SK-N-SH (cell line): ENCODE data around the gene TEX52. TPM values are rescaled to one million over a fixed set of nuclear protein-coding genes. Genes with fewer than 3 reads are reported as not detected.
"Not testable (repeated sequence)": the region's sequence is repeated elsewhere in the genome, so short reads cannot be mapped to it uniquely, and the experiment has no call there.

Experiments
- CTCF ChIA-PET: fragments of 300-600, 350-600 bp; formaldehyde crosslinking; extraction: SDS; loops from one replicate; lab custom pipeline; 2021; lab: Yijun Ruan, JAX
- POLR2A ChIA-PET: fragments of 350-600 bp; sonication (Branson Sonifier 250); formaldehyde crosslinking; extraction: SDS; loops from one replicate; lab custom pipeline; 2020; ENCODE audit warnings: antibody characterized with exemption, inconsistent platforms; lab: Yijun Ruan, JAX
- DNase-seq: peaks from one replicate; pipeline ENCODE4 v3.0.0; 2012
- H2AFZ ChIP-seq: fragments of 200-600 bp; sonication (generic); 2 replicates; pipeline ENCODE4 v1.8.1; 2016; ENCODE audit warnings: antibody characterized with exemption, mild to moderate bottlenecking, low read depth
- H3F3A ChIP-seq: fragments of 200-600 bp; sonication (generic); replicated peaks from 2 replicates; pipeline ENCODE3; 2016; ENCODE audit warnings: antibody characterized with exemption, mild to moderate bottlenecking; ENCODE audit not compliant: insufficient read depth
- H3K27ac ChIP-seq, 2 experiments: fragments of 200-500 bp in 1 of 2; fragments of 200-600 bp in 1 of 2; sonication (Bioruptor generic) in 1 of 2; sonication (generic), shearing (Covaris generic) in 1 of 2; 2 replicates each; pipeline versions ENCODE4 v1.5.1 to v1.6.1; 2014 to 2016; ENCODE audit warnings: low read depth in 2 of 2, inconsistent platforms in 1 of 2, low read length in 1 of 2, mild to moderate bottlenecking in 1 of 2, mixed read lengths in 1 of 2
- H3K27me3 ChIP-seq: fragments of 200-600 bp; sonication (generic), shearing (Covaris generic); 2 replicates; pipeline ENCODE4 v1.6.1; 2016; ENCODE audit warnings: mixed run types; ENCODE audit not compliant: insufficient read depth
- H3K36me3 ChIP-seq, 2 experiments: fragments of 200-500 bp in 1 of 2; fragments of 200-600 bp in 1 of 2; sonication (Bioruptor generic) in 1 of 2; sonication (generic) in 1 of 2; replicated peaks in 1 of 2; 2 replicates each; pipeline versions ENCODE3 to v1.5.1; 2014 to 2016; ENCODE audit warnings: low read length in 1 of 2, mild to moderate bottlenecking in 1 of 2; ENCODE audit not compliant: insufficient read depth in 2 of 2, control insufficient read depth in 1 of 2
- H3K4me1 ChIP-seq, 2 experiments: fragments of 200-500 bp in 1 of 2; fragments of 200-600 bp in 1 of 2; sonication (Bioruptor generic) in 1 of 2; sonication (generic), shearing (Covaris generic) in 1 of 2; 2 replicates each; pipeline versions ENCODE4 v1.5.1 to v1.6.1; 2014 to 2016; ENCODE audit warnings: low read depth in 1 of 2, low read length in 1 of 2, mixed run types in 1 of 2; ENCODE audit not compliant: insufficient read depth in 2 of 2, control insufficient read depth in 1 of 2
- H3K4me2 ChIP-seq: fragments of 200-600 bp; sonication (generic), shearing (Covaris generic); 2 replicates; pipeline ENCODE4 v1.6.1; 2017; ENCODE audit warnings: mixed run types
- H3K4me3 ChIP-seq, 2 experiments: fragments of 200-500 bp in 1 of 2; fragments of 200-600 bp in 1 of 2; sonication (Bioruptor generic) in 1 of 2; sonication (generic), shearing (Covaris generic) in 1 of 2; 2 replicates each; pipeline versions ENCODE4 v1.5.1 to v1.8.1; 2014 to 2016; ENCODE audit warnings: low read depth in 2 of 2, inconsistent platforms in 1 of 2, low read length in 1 of 2, mild to moderate bottlenecking in 1 of 2, mixed read lengths in 1 of 2, moderate library complexity in 1 of 2
- H3K79me2 ChIP-seq: fragments of 200-600 bp; sonication (generic); 2 replicates; pipeline ENCODE4 v1.8.1; 2017; ENCODE audit warnings: mild to moderate bottlenecking; ENCODE audit not compliant: insufficient read depth
- H3K9ac ChIP-seq: fragments of 200-600 bp; sonication (generic); 2 replicates; pipeline ENCODE4 v1.6.1; 2017; ENCODE audit warnings: mixed run types
- H3K9me2 ChIP-seq: fragments of 200-600 bp; sonication (generic); 2 replicates; pipeline ENCODE4 v1.6.1; 2017; ENCODE audit warnings: mixed run types
- H3K9me3 ChIP-seq: fragments of 200-600 bp; sonication (generic); 2 replicates; pipeline ENCODE4 v1.6.1; 2017; ENCODE audit warnings: mixed run types, mild to moderate bottlenecking, moderate library complexity
- H4K20me1 ChIP-seq: fragments of 200-600 bp; sonication (generic); 2 replicates; pipeline ENCODE4 v1.6.1; 2017; ENCODE audit warnings: mild to moderate bottlenecking, mixed run types; ENCODE audit not compliant: insufficient read depth
- CHD2 ChIP-seq: fragments of 150-350 bp; IDR thresholded peaks from 2 replicates; pipeline ENCODE4 v1.6.1; 2018; ENCODE audit warnings: low read length; ENCODE audit not compliant: partially characterized antibody
- POLR2AphosphoS5 ChIP-seq: IDR thresholded peaks from 2 replicates; pipeline ENCODE4 v1.6.1; 2012; ENCODE audit warnings: low read depth, low read length
- RFX5 ChIP-seq: IDR thresholded peaks from 2 replicates; pipeline ENCODE4 v1.6.1; 2012; ENCODE audit warnings: mild to moderate bottlenecking, improper control_type of control experiment, low read length
- RXRA ChIP-seq: IDR thresholded peaks from 2 replicates; pipeline ENCODE4 v1.4.0; 2012; ENCODE audit warnings: low read depth, mild to moderate bottlenecking, borderline replicate concordance
- SIN3A ChIP-seq: IDR thresholded peaks from 2 replicates; pipeline ENCODE4 v1.6.1; 2012; ENCODE audit warnings: low read depth, mild to moderate bottlenecking, low read length, moderate library complexity, borderline replicate concordance
- TAF1 ChIP-seq: IDR thresholded peaks from 2 replicates; pipeline ENCODE4 v1.6.1; 2012; ENCODE audit warnings: low read depth, mild to moderate bottlenecking, low read length, moderate library complexity, borderline replicate concordance
- WGBS: methylation state at CpG from one replicate; pipeline ENCODE4 v1.1.6; 2017; ENCODE audit warnings: low lambda C conversion rate; 5-methylcytosine and 5-hydroxymethylcytosine counted together
- polyA plus RNA-seq, 3 experiments: library from polyadenylated mRNA; depleted of rRNA; stranded (reverse); fragments of >200 nt; gene quantifications; 2 replicates each; pipeline ENCODE4 v1.2.3, GENCODE V29; 2012
- TF ChIP-seq, protein P1 (sequence below): IDR thresholded peaks from 2 replicates; pipeline ENCODE4 v1.4.0; 2012; ENCODE audit warnings: low read depth, borderline replicate concordance
- TF ChIP-seq, protein P2 (sequence below): fragments of 200-600 bp; sonication (generic); IDR thresholded peaks from 2 replicates; pipeline ENCODE4 v1.6.1; 2017; ENCODE audit warnings: antibody characterized with exemption, mild to moderate bottlenecking, moderate library complexity
- TF ChIP-seq, protein P3 (sequence below): IDR thresholded peaks from 2 replicates; pipeline ENCODE4 v1.4.0; 2012; ENCODE audit warnings: low read depth

The TEX52 gene
- polyA plus RNA-seq, 1 of the 3 experiments (the other 2 are of a cell fraction) = not detected

DNA sequence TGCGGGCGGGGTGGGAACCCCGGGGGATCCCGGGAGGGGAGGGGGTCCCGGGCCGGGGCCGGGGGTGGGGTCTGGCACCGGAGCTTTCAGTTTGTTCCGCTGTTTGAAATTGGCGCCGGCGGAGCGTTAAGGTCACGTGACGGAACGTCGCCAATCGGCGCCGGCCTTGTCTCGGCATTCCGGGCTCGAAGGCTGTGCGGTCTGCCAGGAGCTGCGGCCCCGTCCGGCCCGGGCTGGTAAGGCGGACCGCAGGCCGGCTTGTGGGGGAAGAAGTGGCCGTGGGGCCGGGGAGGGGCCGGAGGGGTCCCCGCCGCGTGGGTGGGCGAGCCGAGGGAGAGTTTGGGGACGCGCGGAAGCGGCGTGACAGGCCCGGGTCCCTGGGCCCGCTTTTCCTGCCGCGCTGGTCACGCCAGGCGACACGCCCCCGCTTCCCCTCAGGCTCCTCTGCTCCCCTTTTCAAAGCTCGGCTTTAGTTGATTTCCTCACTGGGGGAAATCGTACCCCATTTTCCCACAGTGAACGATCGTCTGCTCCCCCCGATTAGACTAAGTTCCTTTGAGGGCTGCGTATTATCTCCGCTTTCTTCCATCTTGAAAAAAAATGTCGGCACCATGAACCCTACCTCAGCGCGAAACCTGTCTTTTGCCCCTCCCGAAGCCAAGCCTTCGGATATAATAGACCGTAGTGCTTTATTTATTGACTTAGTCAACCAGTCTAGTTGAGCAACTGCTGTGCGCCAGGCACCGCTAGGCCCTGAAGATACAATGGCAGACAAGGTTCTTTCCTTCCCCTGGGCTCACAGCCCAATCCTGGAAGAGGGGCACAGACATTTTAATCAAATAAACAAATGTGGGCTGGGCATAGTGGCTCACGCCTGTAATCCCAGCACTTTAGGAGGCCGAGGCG, 20.5 kb upstream of the TEX52 start, which contains the start of the genes FOXM1 and RHNO1 (continued):
- peak; percentile 44; the same call in 1 of the 2 replicates for TF ChIP-seq SIN3A
- TF ChIP-seq RXRA = no peak
- TF ChIP-seq, protein P1, sequence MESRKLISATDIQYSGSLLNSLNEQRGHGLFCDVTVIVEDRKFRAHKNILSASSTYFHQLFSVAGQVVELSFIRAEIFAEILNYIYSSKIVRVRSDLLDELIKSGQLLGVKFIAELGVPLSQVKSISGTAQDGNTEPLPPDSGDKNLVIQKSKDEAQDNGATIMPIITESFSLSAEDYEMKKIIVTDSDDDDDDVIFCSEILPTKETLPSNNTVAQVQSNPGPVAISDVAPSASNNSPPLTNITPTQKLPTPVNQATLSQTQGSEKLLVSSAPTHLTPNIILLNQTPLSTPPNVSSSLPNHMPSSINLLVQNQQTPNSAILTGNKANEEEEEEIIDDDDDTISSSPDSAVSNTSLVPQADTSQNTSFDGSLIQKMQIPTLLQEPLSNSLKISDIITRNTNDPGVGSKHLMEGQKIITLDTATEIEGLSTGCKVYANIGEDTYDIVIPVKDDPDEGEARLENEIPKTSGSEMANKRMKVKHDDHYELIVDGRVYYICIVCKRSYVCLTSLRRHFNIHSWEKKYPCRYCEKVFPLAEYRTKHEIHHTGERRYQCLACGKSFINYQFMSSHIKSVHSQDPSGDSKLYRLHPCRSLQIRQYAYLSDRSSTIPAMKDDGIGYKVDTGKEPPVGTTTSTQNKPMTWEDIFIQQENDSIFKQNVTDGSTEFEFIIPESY = no peak
- no peak for TF ChIP-seq CHD2
- TF ChIP-seq, protein P2, sequence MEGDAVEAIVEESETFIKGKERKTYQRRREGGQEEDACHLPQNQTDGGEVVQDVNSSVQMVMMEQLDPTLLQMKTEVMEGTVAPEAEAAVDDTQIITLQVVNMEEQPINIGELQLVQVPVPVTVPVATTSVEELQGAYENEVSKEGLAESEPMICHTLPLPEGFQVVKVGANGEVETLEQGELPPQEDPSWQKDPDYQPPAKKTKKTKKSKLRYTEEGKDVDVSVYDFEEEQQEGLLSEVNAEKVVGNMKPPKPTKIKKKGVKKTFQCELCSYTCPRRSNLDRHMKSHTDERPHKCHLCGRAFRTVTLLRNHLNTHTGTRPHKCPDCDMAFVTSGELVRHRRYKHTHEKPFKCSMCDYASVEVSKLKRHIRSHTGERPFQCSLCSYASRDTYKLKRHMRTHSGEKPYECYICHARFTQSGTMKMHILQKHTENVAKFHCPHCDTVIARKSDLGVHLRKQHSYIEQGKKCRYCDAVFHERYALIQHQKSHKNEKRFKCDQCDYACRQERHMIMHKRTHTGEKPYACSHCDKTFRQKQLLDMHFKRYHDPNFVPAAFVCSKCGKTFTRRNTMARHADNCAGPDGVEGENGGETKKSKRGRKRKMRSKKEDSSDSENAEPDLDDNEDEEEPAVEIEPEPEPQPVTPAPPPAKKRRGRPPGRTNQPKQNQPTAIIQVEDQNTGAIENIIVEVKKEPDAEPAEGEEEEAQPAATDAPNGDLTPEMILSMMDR = 0 out of 2 replicates have a peak, but pooled peaks have one; percentile 6
- TF ChIP-seq, protein P3, sequence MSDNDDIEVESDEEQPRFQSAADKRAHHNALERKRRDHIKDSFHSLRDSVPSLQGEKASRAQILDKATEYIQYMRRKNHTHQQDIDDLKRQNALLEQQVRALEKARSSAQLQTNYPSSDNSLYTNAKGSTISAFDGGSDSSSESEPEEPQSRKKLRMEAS = peak; percentile 61; the same call in 1 of the 2 replicates
- peak; percentile 84 for TF ChIP-seq POLR2AphosphoS5
- TF ChIP-seq RFX5 = no peak
- TF ChIP-seq, all 33 proteins: peak for 13

DNA sequence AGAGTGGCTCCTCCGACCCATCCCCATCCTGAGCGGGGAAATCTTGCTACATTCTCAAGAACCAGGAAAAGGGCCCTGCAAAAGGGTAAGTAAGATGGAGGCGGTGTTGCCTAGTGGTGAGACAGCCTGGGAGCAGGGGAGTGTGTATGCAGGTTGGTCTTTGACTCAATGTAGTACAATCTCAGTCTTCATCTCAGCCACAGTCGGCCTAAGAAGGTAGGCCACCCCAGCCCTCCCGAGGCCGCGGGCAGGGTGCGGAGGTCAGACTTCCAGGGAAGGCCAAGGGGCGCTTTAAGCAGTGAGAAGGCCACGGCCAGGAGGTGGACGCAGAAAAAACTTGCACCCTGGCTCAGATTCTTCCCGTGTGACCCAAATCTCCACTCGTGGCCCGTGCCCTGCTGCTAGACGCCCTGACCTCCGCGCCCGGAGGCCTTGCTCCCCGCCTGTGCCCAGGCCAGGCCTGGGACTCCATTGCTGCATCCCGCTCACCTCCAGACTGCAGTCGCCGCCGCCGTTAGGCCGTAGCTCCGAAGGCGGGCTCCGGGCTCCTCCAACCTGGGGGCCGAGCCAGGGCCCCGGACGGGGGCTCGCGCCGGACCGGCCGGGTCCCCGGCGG, 19.7 kb upstream of the TEX52 start:
- peak overlapping the region; percentile 61 to 69 for H3K4me3 ChIP-seq
- ChIA-PET POLR2A (interaction anchor here (0.9 to 1.1 kb wide), 3 partner anchors 12 to 82 kb away, joined by 3 to 4 read pairs (median 3); partner anchors contain the start of gene TULP3), CTCF (interaction anchor here (0.5 to 5.8 kb wide), 10 partner anchors 8 to 197 kb away, joined by 3 to 33 read pairs (median 4); partner anchors contain the start of gene TULP3)
- H3F3A ChIP-seq = peaks cover 6% of the 10 kb centered on the region
- H3K36me3 ChIP-seq = peaks cover 6% of the 10 kb centered on the region in 2 experiments
- peaks cover 98% of the 10 kb centered on the region for H3K79me2 ChIP-seq
- H3K27me3 ChIP-seq = no peaks in the 10 kb centered on the region
- peak overlapping the region; percentile 94 for H2AFZ ChIP-seq
- peaks cover 8 to 10% of the 10 kb centered on the region in 2 experiments; a peak in 2 of 4 replicates for H3K4me1 ChIP-seq
- no peaks in the 10 kb centered on the region for H4K20me1 ChIP-seq
- peak overlapping the region; percentile 39 to 80 for H3K27ac ChIP-seq
- H3K4me2 ChIP-seq = peak overlapping the region; percentile 82
- TF ChIP-seq TAF1 (0 out of 2 replicates have a peak, but pooled peaks have one; percentile 9), RFX5 (no peak)
- TF ChIP-seq, protein P2 = peak; percentile 14; the same call in 1 of the 2 replicates
- DNase-seq = no peak
- no peaks in the 10 kb centered on the region for H3K9me3 ChIP-seq
- WGBS = 5% methylated on average over 10 of the region's 38 CpGs
- peak overlapping the region; percentile 82 for H3K9ac ChIP-seq
- H3K9me2 ChIP-seq = no peaks in the 10 kb centered on the region

DNA sequence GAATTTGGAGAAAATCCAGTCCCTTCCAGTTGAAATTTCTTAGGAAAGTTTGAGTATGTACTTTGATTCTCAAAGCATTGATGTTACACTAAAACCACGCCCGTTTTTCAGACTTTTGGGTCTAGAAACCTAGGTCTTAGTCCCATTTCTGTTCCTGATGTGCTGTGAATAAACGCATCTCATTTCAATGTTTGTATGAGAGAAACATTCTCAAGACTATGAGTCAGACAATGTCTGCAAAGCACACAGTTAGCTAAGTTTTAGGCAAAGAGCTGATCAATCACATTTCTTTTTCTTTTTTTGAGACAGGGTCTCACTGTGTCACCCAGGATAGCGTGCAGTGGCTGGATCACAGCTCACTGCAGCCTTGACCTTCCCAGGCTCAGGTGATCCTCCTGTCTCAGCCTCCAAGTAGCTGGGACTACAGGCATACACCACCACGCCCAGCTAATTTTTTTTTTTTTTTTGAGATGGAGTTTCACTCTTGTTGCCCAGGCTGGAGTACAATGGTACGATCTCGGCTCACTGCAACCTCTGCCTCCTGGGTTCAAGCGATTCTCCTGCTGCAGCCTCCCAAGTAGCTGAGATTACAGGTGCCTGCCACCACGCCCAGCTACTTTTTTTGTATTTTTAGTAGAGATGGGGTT, 12.3 kb upstream of the TEX52 start:
- WGBS = 93% methylated on average over 9 of the region's 9 CpGs
- H3F3A ChIP-seq, H3K4me1 ChIP-seq, H3K9me2 ChIP-seq, H4K20me1 ChIP-seq, POLR2A ChIA-PET, H3K9ac ChIP-seq, H3K27me3 ChIP-seq, H3K4me3 ChIP-seq, DNase-seq, H2AFZ ChIP-seq, H3K4me2 ChIP-seq, H3K9me3 ChIP-seq: not testable (repeated sequence)
- Histone ChIP-seq H3K36me3 (peaks cover 18 to 26% of the 10 kb centered on the region in 2 experiments), H3K27ac (peak overlapping the region in 1 of 2 experiments; percentile 7; a peak in 1 of 4 replicates), H3K79me2 (peaks cover 45% of the 10 kb centered on the region)
- CTCF ChIA-PET = interaction anchor here (0.7 to 1.0 kb wide), 3 partner anchors 55 to 79 kb away, joined by 3 to 4 read pairs (median 4); no protein-coding TSS in a partner anchor
